ENCODE measurements around the gene TDRD3.

GRCh38 chr13:60392131-60392530, 4.9 kb upstream of the TDRD3 start:
- TF ChIP-seq, protein P1, sequence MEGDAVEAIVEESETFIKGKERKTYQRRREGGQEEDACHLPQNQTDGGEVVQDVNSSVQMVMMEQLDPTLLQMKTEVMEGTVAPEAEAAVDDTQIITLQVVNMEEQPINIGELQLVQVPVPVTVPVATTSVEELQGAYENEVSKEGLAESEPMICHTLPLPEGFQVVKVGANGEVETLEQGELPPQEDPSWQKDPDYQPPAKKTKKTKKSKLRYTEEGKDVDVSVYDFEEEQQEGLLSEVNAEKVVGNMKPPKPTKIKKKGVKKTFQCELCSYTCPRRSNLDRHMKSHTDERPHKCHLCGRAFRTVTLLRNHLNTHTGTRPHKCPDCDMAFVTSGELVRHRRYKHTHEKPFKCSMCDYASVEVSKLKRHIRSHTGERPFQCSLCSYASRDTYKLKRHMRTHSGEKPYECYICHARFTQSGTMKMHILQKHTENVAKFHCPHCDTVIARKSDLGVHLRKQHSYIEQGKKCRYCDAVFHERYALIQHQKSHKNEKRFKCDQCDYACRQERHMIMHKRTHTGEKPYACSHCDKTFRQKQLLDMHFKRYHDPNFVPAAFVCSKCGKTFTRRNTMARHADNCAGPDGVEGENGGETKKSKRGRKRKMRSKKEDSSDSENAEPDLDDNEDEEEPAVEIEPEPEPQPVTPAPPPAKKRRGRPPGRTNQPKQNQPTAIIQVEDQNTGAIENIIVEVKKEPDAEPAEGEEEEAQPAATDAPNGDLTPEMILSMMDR (IDR thresholded peaks at IDR 0.05; ENCODE audit: low read depth, low read length): no peak
- TF ChIP-seq EZH2phosphoT487 (IDR thresholded peaks at IDR 0.05; ENCODE audit: low read depth): no peak

All from OCI-LY3 (cell line).